ENCODE data around the gene CD79B.

DNA sequence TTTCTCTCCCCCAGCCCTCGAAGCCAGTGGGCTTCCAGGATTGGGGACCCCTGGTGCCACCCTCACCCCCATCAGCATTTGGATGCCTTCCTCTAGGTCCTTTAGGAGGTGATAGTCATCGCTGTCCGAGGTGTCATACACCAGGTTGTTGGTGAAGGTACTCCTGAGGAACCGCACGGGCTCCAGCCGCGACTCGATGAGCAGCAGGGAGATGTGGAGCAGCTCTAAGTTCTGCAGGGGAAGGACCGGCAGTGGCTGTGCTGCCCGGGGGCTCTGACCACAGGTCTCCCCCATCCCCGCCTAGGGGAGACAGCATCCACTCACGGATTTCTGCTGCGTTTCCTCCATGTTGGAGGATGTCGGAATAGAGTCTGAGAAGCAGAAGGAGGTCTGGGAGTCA is 22.0 kb downstream of the CD79B start:
- TF ChIP-seq CEBPZ (IDR thresholded peaks at IDR 0.05; ENCODE audit: low read depth, low read length) (no peak), POLR2A (IDR thresholded peaks at IDR 0.05; ENCODE audit: low read depth, low read length) (no peak), NFIC (IDR thresholded peaks at IDR 0.05; ENCODE audit: low read depth, low read length) (no peak), JUNB (IDR thresholded peaks at IDR 0.05) (no peak)

Data from GM12878 (cell line).